OCI-LY1 (cell line): ENCODE results near the gene PPP2R2C.

Experiments
- H2AFZ ChIP-seq: fragments of 200-600 bp; sonication (generic), shearing (Covaris generic); 2 replicates; pipeline ENCODE4 v1.6.0; 2014; ENCODE audit warnings: antibody characterized with exemption, mild to moderate bottlenecking, low read length
- H3F3A ChIP-seq: fragments of 200-600 bp; sonication (generic), shearing (Covaris generic); 2 replicates; pipeline ENCODE4 v1.6.0; 2014; ENCODE audit warnings: mild to moderate bottlenecking, antibody characterized with exemption, low read length, moderate library complexity; ENCODE audit not compliant: insufficient read depth
- H3K27ac ChIP-seq: fragments of 200-600 bp; sonication (generic); 2 replicates; pipeline ENCODE4 v1.5.1; 2014; ENCODE audit warnings: low read length, mixed run types, mild to moderate bottlenecking, low read depth; ENCODE audit not compliant: poor library complexity, severe bottlenecking
- H3K27me3 ChIP-seq: fragments of 200-600 bp; sonication (generic); 2 replicates; pipeline ENCODE4 v1.6.0; 2014; ENCODE audit warnings: antibody characterized with exemption, mild to moderate bottlenecking, low read length, moderate library complexity; ENCODE audit not compliant: insufficient read depth
- H3K36me3 ChIP-seq: fragments of 200-600 bp; sonication (generic); 2 replicates; pipeline ENCODE4 v1.6.1; 2014; ENCODE audit warnings: mild to moderate bottlenecking, antibody characterized with exemption, low read length, moderate library complexity, mixed read lengths; ENCODE audit not compliant: insufficient read depth
- H3K4me1 ChIP-seq: fragments of 200-600 bp; sonication (generic); 2 replicates; pipeline ENCODE4 v1.5.1; 2014; ENCODE audit warnings: mild to moderate bottlenecking, low read length, moderate library complexity; ENCODE audit not compliant: insufficient read depth, severe bottlenecking
- H3K4me2 ChIP-seq: fragments of 200-600 bp; sonication (generic), shearing (Covaris generic); 2 replicates; pipeline ENCODE4 v1.6.1; 2014; ENCODE audit warnings: low read length
- H3K4me3 ChIP-seq: fragments of 200-600 bp; sonication (generic); 2 replicates; pipeline ENCODE4 v1.5.1; 2014; ENCODE audit warnings: low read length, low read depth, mild to moderate bottlenecking, mixed read lengths; ENCODE audit not compliant: poor library complexity, severe bottlenecking
- H3K79me2 ChIP-seq: fragments of 200-600 bp; shearing (Covaris generic); 2 replicates; pipeline ENCODE4 v1.6.1; 2016; ENCODE audit warnings: mixed run types, low read length, mixed read lengths; ENCODE audit not compliant: insufficient read depth
- H3K9ac ChIP-seq: fragments of 200-600 bp; sonication (generic), shearing (Covaris generic); 2 replicates; pipeline ENCODE4 v1.6.1; 2014; ENCODE audit warnings: mild to moderate bottlenecking, low read length, mixed read lengths
- H3K9me2 ChIP-seq: fragments of 200-600 bp; sonication (generic), shearing (Covaris generic); 2 replicates; pipeline ENCODE4 v1.6.1; 2014; ENCODE audit warnings: low read depth, mild to moderate bottlenecking, low read length, mixed read lengths
- H3K9me3 ChIP-seq: fragments of 200-600 bp; shearing (Covaris generic); 2 replicates; pipeline ENCODE4 v1.6.1; 2014; ENCODE audit warnings: low read length, mixed read lengths
- H4K20me1 ChIP-seq: fragments of 200-600 bp; sonication (generic), shearing (Covaris generic); 2 replicates; pipeline ENCODE4 v1.6.0; 2016; ENCODE audit warnings: mild to moderate bottlenecking, low read length; ENCODE audit not compliant: insufficient read depth
- EZH2 ChIP-seq: fragments of 200-600 bp; sonication (generic), shearing (Covaris generic); IDR thresholded peaks from 2 replicates; pipeline ENCODE4 v1.8.0; 2017; ENCODE audit warnings: borderline replicate concordance, mixed run types, mild to moderate bottlenecking, antibody characterized with exemption, low read length, moderate library complexity, mixed read lengths
- TF ChIP-seq, protein P1 (sequence below): fragments of 200-600 bp; sonication (generic), shearing (Covaris generic); IDR thresholded peaks from 2 replicates; pipeline ENCODE4 v1.5.1; 2017; ENCODE audit warnings: mild to moderate bottlenecking, antibody characterized with exemption, low read length, moderate library complexity, mixed read lengths

Gene PPP2R2C

DNA sequence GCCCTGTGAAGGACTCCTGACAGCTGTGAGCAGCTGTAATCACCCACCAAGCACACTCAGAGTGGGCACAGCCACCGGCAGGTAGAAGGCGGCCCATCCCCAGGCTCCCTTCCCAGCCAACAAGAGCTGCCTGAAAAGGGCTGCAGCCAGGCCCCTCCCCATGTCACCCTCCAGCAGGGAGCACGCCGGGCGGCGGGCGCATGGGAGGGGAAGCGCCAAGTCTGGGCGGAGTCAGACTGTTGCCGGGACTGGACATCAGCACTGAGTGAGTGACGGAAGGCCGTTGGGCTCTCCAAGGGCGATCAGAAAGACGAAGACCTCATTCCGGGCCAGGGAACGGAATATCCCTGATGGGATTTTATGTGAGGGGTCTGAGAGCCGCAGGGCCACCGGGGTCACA, 82.1 kb downstream of the PPP2R2C start:
- Histone ChIP-seq H3K79me2 (no peaks in the 10 kb centered on the region), H3K4me3 (no peak overlapping the region), H3F3A (no peaks in the 10 kb centered on the region), H4K20me1 (no peaks in the 10 kb centered on the region), H3K27ac (no peak overlapping the region), H3K36me3 (no peaks in the 10 kb centered on the region), H3K4me1 (no peaks in the 10 kb centered on the region), H3K4me2 (no peak overlapping the region), H3K9me2 (no peaks in the 10 kb centered on the region), H3K9me3 (no peaks in the 10 kb centered on the region), H3K9ac (no peak overlapping the region), H3K27me3 (no peaks in the 10 kb centered on the region), H2AFZ (no peak overlapping the region)
- TF ChIP-seq, protein P1, sequence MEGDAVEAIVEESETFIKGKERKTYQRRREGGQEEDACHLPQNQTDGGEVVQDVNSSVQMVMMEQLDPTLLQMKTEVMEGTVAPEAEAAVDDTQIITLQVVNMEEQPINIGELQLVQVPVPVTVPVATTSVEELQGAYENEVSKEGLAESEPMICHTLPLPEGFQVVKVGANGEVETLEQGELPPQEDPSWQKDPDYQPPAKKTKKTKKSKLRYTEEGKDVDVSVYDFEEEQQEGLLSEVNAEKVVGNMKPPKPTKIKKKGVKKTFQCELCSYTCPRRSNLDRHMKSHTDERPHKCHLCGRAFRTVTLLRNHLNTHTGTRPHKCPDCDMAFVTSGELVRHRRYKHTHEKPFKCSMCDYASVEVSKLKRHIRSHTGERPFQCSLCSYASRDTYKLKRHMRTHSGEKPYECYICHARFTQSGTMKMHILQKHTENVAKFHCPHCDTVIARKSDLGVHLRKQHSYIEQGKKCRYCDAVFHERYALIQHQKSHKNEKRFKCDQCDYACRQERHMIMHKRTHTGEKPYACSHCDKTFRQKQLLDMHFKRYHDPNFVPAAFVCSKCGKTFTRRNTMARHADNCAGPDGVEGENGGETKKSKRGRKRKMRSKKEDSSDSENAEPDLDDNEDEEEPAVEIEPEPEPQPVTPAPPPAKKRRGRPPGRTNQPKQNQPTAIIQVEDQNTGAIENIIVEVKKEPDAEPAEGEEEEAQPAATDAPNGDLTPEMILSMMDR = no peak
- no peak for TF ChIP-seq EZH2

GRCh38 chr4:6389142-6389825, 83.1 kb downstream of the PPP2R2C start:
- Histone ChIP-seq H3K9me2 (no peaks in the 10 kb centered on the region), H3K9ac (no peak overlapping the region), H3K4me2 (no peak overlapping the region), H3K4me3 (no peak overlapping the region), H3K27ac (no peak overlapping the region), H3K79me2 (no peaks in the 10 kb centered on the region), H2AFZ (no peak overlapping the region), H3F3A (no peaks in the 10 kb centered on the region), H3K9me3 (no peaks in the 10 kb centered on the region), H3K36me3 (no peaks in the 10 kb centered on the region), H3K27me3 (no peaks in the 10 kb centered on the region), H4K20me1 (no peaks in the 10 kb centered on the region), H3K4me1 (no peaks in the 10 kb centered on the region)
- TF ChIP-seq, protein P1 = no peak
- TF ChIP-seq EZH2 = no peak

DNA sequence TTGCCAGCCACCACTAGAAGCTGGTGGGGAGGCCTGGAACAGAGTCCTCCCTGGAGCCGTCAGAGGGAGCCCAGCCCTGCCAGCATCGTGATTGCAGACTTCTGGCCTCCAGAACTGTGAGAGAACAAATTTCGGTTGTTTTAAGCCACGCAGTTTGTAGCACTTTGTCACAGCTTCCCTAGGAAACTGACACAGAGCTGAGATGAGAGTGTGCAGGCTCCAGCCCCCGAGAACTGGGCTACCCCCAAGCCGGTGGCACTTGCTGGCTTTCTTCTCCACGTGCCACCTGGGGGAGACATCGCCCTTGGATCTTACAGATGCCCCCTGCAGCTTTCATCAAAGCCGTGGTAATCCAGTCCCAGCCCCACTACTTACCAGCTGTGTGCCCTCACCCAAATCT, 83.7 kb downstream of the PPP2R2C start:
- H3K27me3 ChIP-seq = no peaks in the 10 kb centered on the region
- no peak overlapping the region for H3K9ac ChIP-seq
- no peaks in the 10 kb centered on the region for H3F3A ChIP-seq
- no peaks in the 10 kb centered on the region for H3K36me3 ChIP-seq
- no peaks in the 10 kb centered on the region for H3K4me1 ChIP-seq
- no peaks in the 10 kb centered on the region for H3K79me2 ChIP-seq
- no peaks in the 10 kb centered on the region for H3K9me3 ChIP-seq
- no peak for TF ChIP-seq EZH2
- TF ChIP-seq, protein P1 = no peak
- H4K20me1 ChIP-seq = no peaks in the 10 kb centered on the region
- no peaks in the 10 kb centered on the region for H3K9me2 ChIP-seq
- H3K4me3 ChIP-seq = no peak overlapping the region
- no peak overlapping the region for H2AFZ ChIP-seq
- no peak overlapping the region for H3K27ac ChIP-seq
- no peak overlapping the region for H3K4me2 ChIP-seq
